Cardiac muscle cell (in vitro differentiated cells and primary cell): ENCODE data around the gene FNIP1. TPM values are rescaled to one million over a fixed set of nuclear protein-coding genes. Genes with fewer than 3 reads are reported as not detected.
"Not testable (repeated sequence)": the region's sequence is repeated elsewhere in the genome, so short reads cannot be mapped to it uniquely, and the experiment has no call there.

Source experiments
- DNase-seq, 2 donors: peaks; one replicate each; pipeline versions ENCODE4 v3.0.0 to v3.0.0-alpha.2; 2010 to 2017; ENCODE audit warnings: low read depth in 1 of 2, low spot score in 1 of 2
- H3K27ac ChIP-seq: fragments of 200-600 bp; sonication (generic); 2 replicates; pipeline ENCODE4 v1.5.1; 2016
- H3K27me3 ChIP-seq: fragments of 200-600 bp; sonication (generic); 2 replicates; pipeline ENCODE4 v1.6.0; 2016; ENCODE audit warnings: control low read depth
- H3K36me3 ChIP-seq: fragments of 200-600 bp; sonication (generic); 2 replicates; pipeline ENCODE4 v1.5.1; 2016; ENCODE audit warnings: control low read depth
- H3K4me1 ChIP-seq: fragments of 200-600 bp; sonication (generic); 2 replicates; pipeline ENCODE4 v1.8.1; 2017; ENCODE audit warnings: low read depth, mild to moderate bottlenecking, mixed run types
- H3K4me3 ChIP-seq: fragments of 200-600 bp; sonication (generic); 2 replicates; pipeline ENCODE4 v1.5.1; 2016; ENCODE audit warnings: mild to moderate bottlenecking
- H3K9me3 ChIP-seq: fragments of 200-600 bp; sonication (generic); 2 replicates; pipeline ENCODE4 v1.5.1; 2017; ENCODE audit warnings: low read depth, mild to moderate bottlenecking, control low read depth
- CTCF ChIP-seq: IDR thresholded peaks from 2 replicates; pipeline ENCODE4 v1.5.1; 2012; ENCODE audit warnings: low read depth, mild to moderate bottlenecking, low read length
- polyA plus RNA-seq: library from polyadenylated mRNA; unstranded; fragments of >200 nt; fragmentation: Nextera tagmentation; extraction: Ambion mirVana; gene quantifications from 2 replicates; pipeline ENCODE4 v1.2.1, GENCODE V29; 2016
- total RNA-seq: library from RNA; depleted of rRNA; stranded (reverse); fragments of >200 nt; gene quantifications from 2 replicates; pipeline ENCODE4 v1.2.3, GENCODE V29; 2016

FNIP1 gene
- total and polyA plus RNA-seq, 2 experiments from 2014 or later, result 10.1 to 24.4 TPM

- TF ChIP-seq CTCF, result no peak
- no peaks in the 10 kb centered on the region for H3K4me1 ChIP-seq
Observed at GRCh38 chr5:131719564-131719963, 77.3 kb downstream of the FNIP1 start.

DNA sequence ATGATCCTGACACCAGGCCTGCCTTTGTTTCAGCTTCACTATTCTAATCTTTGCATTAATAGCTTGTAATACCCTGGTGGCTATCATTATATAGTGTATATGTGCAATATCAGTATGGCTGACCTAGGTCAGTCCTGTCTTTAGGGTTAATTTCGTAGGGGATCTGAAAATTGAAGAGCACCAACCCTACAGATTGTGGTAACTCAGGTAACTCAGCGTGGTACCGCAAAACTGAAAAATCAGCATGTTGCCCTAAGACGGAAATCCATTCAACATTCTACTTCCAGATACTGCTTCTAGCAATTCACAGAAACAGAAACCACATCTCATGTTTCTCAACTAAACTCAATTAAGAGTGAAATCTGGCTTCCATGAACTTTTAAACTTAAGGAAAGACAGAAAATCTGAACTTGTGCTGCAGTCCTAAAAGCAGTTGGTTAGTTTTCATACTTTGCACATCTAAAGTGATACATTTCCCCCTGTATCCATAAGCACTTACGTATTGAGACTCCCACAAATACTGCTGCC is 78.3 kb downstream of the FNIP1 start:
- H3K27ac ChIP-seq, result no peak overlapping the region
- TF ChIP-seq CTCF, result no peak

More at GRCh38 chr5:131719564-131719963, 77.3 kb downstream of the FNIP1 start:
- H3K36me3 ChIP-seq, result peaks cover 10% of the 10 kb centered on the region
- H3K27me3 ChIP-seq, result no peaks in the 10 kb centered on the region
- no peak for DNase-seq
- no peaks in the 10 kb centered on the region for H3K9me3 ChIP-seq
- no peak overlapping the region for H3K4me3 ChIP-seq
- H3K27ac ChIP-seq, result no peak overlapping the region

GRCh38 chr5:131717164-131717563 is 79.7 kb downstream of the FNIP1 start:
- H3K27me3 ChIP-seq, result not testable (repeated sequence)
- peaks cover 10% of the 10 kb centered on the region for H3K36me3 ChIP-seq

More for the DNA sequence above, 78.3 kb downstream of the FNIP1 start:
- no peaks in the 10 kb centered on the region for H3K4me1 ChIP-seq
- no peaks in the 10 kb centered on the region for H3K9me3 ChIP-seq
- H3K4me3 ChIP-seq, result no peak overlapping the region
- DNase-seq, result no peak
- H3K27me3 ChIP-seq, result no peaks in the 10 kb centered on the region
- peaks cover 10% of the 10 kb centered on the region for H3K36me3 ChIP-seq

DNA sequence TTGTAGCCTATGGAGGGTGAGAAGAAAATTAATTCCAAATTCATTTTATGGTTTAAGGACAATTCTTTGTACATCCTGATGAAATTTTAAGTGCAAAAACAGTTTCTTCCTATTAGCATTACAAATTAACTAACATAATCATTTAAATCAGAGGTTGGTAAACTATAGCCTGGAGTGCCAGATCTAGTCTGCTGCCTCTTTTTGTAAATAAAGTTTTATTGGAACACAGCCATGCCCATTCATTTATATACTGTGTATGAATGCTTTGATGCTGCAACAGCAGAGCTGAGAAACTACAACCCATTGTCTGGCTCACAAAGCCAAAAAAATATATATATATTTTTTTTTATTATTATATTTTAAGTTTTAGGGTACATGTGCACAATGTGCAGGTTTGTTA is 80.2 kb downstream of the FNIP1 start:
- Histone ChIP-seq H3K27ac (no peak overlapping the region), H3K9me3 (no peaks in the 10 kb centered on the region), H3K4me1 (no peaks in the 10 kb centered on the region), H3K36me3 (peaks cover 10% of the 10 kb centered on the region), H3K27me3 (no peaks in the 10 kb centered on the region), H3K4me3 (no peak overlapping the region)
- no peak for TF ChIP-seq CTCF
- DNase-seq, result no peak

More at GRCh38 chr5:131717164-131717563, 79.7 kb downstream of the FNIP1 start:
- not testable (repeated sequence) for H3K9me3 ChIP-seq, DNase-seq, H3K4me1 ChIP-seq, H3K4me3 ChIP-seq, H3K27ac ChIP-seq

GRCh38 chr5:131710391-131710790 is 86.4 kb downstream of the FNIP1 start:
- Histone ChIP-seq H3K36me3 (peaks cover 27% of the 10 kb centered on the region), H3K27me3 (no peaks in the 10 kb centered on the region), H3K4me1 (no peaks in the 10 kb centered on the region), H3K9me3 (no peaks in the 10 kb centered on the region), H3K4me3 (no peak overlapping the region), H3K27ac (no peak overlapping the region)
- DNase-seq, result no peak
- TF ChIP-seq CTCF, result no peak

- DNase-seq, result no peak
- H3K4me1 ChIP-seq, result no peaks in the 10 kb centered on the region
- H3K36me3 ChIP-seq, result peaks cover 33% of the 10 kb centered on the region
- H3K27ac ChIP-seq, result no peak overlapping the region
- no peaks in the 10 kb centered on the region for H3K9me3 ChIP-seq
- no peak overlapping the region for H3K4me3 ChIP-seq
- TF ChIP-seq CTCF, result no peak
- H3K27me3 ChIP-seq, result no peaks in the 10 kb centered on the region
Observed at GRCh38 chr5:131709043-131709442, 87.8 kb downstream of the FNIP1 start.
